H9 (cell line): ENCODE data around the gene NIT2. TPM values are rescaled to one million over a fixed set of nuclear protein-coding genes. Genes with fewer than 3 reads are reported as not detected.

Experiments
- DNase-seq: peaks from one replicate; pipeline ENCODE4 v3.0.0-alpha.2; 2017
- H2AFZ ChIP-seq: one replicate; pipeline ENCODE4 v1.6.1; 2013; ENCODE audit warnings: mild to moderate bottlenecking, low read length, control low read depth, moderate library complexity
- H2AK5ac ChIP-seq: 2 replicates; pipeline ENCODE4 v1.6.1; 2013; ENCODE audit warnings: low read length, control low read depth, mixed read lengths; ENCODE audit not compliant: insufficient read length
- H2BK120ac ChIP-seq: one replicate; pipeline ENCODE4 v1.6.1; 2013; ENCODE audit warnings: low read depth, mild to moderate bottlenecking, low read length, control low read depth, inconsistent platforms; ENCODE audit not compliant: poor library complexity, severe bottlenecking
- H2BK12ac ChIP-seq: 2 replicates; pipeline ENCODE4 v1.6.1; 2013; ENCODE audit warnings: low read length, control low read depth, mixed read lengths, low read depth; ENCODE audit not compliant: insufficient read length
- H2BK15ac ChIP-seq: 2 replicates; pipeline ENCODE4 v1.6.1; 2013; ENCODE audit warnings: low read depth, low read length, control low read depth
- H2BK20ac ChIP-seq: one replicate; pipeline ENCODE4 v1.6.1; 2013; ENCODE audit warnings: low read depth, mild to moderate bottlenecking, low read length, control low read depth, inconsistent platforms; ENCODE audit not compliant: poor library complexity, severe bottlenecking
- H2BK5ac ChIP-seq: 2 replicates; pipeline ENCODE4 v1.6.1; 2013; ENCODE audit warnings: low read length, control low read depth, mixed read lengths; ENCODE audit not compliant: insufficient read length
- H3K14ac ChIP-seq: 2 replicates; pipeline ENCODE4 v1.6.1; 2013; ENCODE audit warnings: low read length, control low read depth; ENCODE audit not compliant: insufficient read depth
- H3K18ac ChIP-seq: 2 replicates; pipeline ENCODE4 v1.6.1; 2013; ENCODE audit warnings: low read depth, mild to moderate bottlenecking, mixed read lengths, low read length, control low read depth; ENCODE audit not compliant: insufficient read length
- H3K23ac ChIP-seq: 2 replicates; pipeline ENCODE4 v1.6.1; 2013; ENCODE audit warnings: low read length, control low read depth, mixed read lengths, low read depth; ENCODE audit not compliant: insufficient read length
- H3K23me2 ChIP-seq: 2 replicates; pipeline ENCODE4 v1.6.1; 2013; ENCODE audit warnings: low read depth, mild to moderate bottlenecking, mixed read lengths, low read length, control low read depth; ENCODE audit not compliant: insufficient read length, poor library complexity, severe bottlenecking
- H3K27ac ChIP-seq: 2 replicates; pipeline ENCODE4 v1.5.1; 2013; ENCODE audit warnings: low read length, control low read depth, mixed read lengths, low read depth; ENCODE audit not compliant: insufficient read length
- H3K27me3 ChIP-seq: 2 replicates; pipeline ENCODE4 v1.6.1; 2013; ENCODE audit warnings: low read length, control low read depth, inconsistent platforms; ENCODE audit not compliant: insufficient read depth
- H3K4ac ChIP-seq: 2 replicates; pipeline ENCODE4 v1.6.1; 2013; ENCODE audit warnings: low read depth, mild to moderate bottlenecking, control low read depth, inconsistent platforms, low read length, moderate library complexity
- H3K4me1 ChIP-seq: 2 replicates; pipeline ENCODE4 v1.6.1; 2013; ENCODE audit warnings: low read length, control low read depth, inconsistent platforms; ENCODE audit not compliant: insufficient read depth
- H3K4me2 ChIP-seq: 2 replicates; pipeline ENCODE4 v1.6.1; 2013; ENCODE audit warnings: low read length, control low read depth, mixed read lengths; ENCODE audit not compliant: insufficient read length, insufficient read depth
- H3K56ac ChIP-seq: 2 replicates; pipeline ENCODE4 v1.6.1; 2013; ENCODE audit warnings: low read depth, mild to moderate bottlenecking, mixed read lengths, low read length, control low read depth; ENCODE audit not compliant: insufficient read length
- H3K79me1 ChIP-seq: 2 replicates; pipeline ENCODE4 v1.6.1; 2013; ENCODE audit warnings: low read depth, mild to moderate bottlenecking, moderate library complexity, low read length, control low read depth, inconsistent platforms; ENCODE audit not compliant: insufficient read depth, poor library complexity, severe bottlenecking
- H3K79me2 ChIP-seq: 2 replicates; pipeline ENCODE4 v1.6.1; 2013; ENCODE audit warnings: low read length, control low read depth, inconsistent platforms; ENCODE audit not compliant: insufficient read depth
- H3K9ac ChIP-seq: 2 replicates; pipeline ENCODE4 v1.6.1; 2013; ENCODE audit warnings: low read length, control low read depth, mixed read lengths; ENCODE audit not compliant: insufficient read length; ENCODE audit errors: extremely low read depth
- H3K9me3 ChIP-seq: one replicate; pipeline ENCODE4 v1.6.1; 2013; ENCODE audit warnings: low read depth, low read length, inconsistent platforms; ENCODE audit not compliant: control insufficient read depth
- H3T11ph ChIP-seq: one replicate; pipeline ENCODE4 v1.6.1; 2013; ENCODE audit warnings: mild to moderate bottlenecking, low read length, control low read depth, inconsistent platforms
- H4K20me1 ChIP-seq: one replicate; pipeline ENCODE4 v1.6.1; 2013; ENCODE audit not compliant: control insufficient read depth, insufficient read length, insufficient read depth
- H4K5ac ChIP-seq: 2 replicates; pipeline ENCODE4 v1.6.1; 2013; ENCODE audit warnings: low read depth, mild to moderate bottlenecking, mixed read lengths, low read length, control low read depth; ENCODE audit not compliant: insufficient read length
- H4K8ac ChIP-seq: replicated peaks from 2 replicates; pipeline ENCODE4 v1.6.1; 2013; ENCODE audit warnings: low read length, control low read depth, mixed read lengths, low read depth; ENCODE audit not compliant: insufficient read length
- H4K91ac ChIP-seq: 2 replicates; pipeline ENCODE4 v1.6.1; 2013; ENCODE audit warnings: low read depth, mild to moderate bottlenecking, moderate library complexity, mixed read lengths, low read length, control low read depth; ENCODE audit not compliant: insufficient read length
- H3K27ac Mint-ChIP-seq, 3 experiments: 2 replicates in 2 of 3; 3 replicates in 1 of 3; pipeline ENCODE4 v1.8.0; 2020 to 2021; ENCODE audit warnings: mixed read lengths in 3 of 3, mild to moderate bottlenecking in 1 of 3, moderate library complexity in 1 of 3
- H3K27me3 Mint-ChIP-seq: 2 replicates; pipeline ENCODE4 v1.8.0; 2021; ENCODE audit warnings: low read depth, mild to moderate bottlenecking, moderate library complexity, mixed read lengths
- H3K36me3 Mint-ChIP-seq, 3 experiments: 2 replicates in 2 of 3; 3 replicates in 1 of 3; pipeline ENCODE4 v1.8.0; 2020 to 2021; ENCODE audit warnings: low read depth in 3 of 3, mixed read lengths in 3 of 3; ENCODE audit not compliant: insufficient read depth in 1 of 3
- H3K4me1 Mint-ChIP-seq, 2 experiments: 2 replicates each; pipeline ENCODE4 v1.8.0; 2020; ENCODE audit warnings: mixed read lengths in 2 of 2
- H3K4me3 Mint-ChIP-seq, 2 experiments: 2 replicates in 1 of 2; 3 replicates in 1 of 2; pipeline ENCODE4 v1.8.0; 2020 to 2021; ENCODE audit warnings: mild to moderate bottlenecking in 2 of 2, mixed read lengths in 2 of 2, moderate library complexity in 1 of 2
- H3K9me3 Mint-ChIP-seq, 2 experiments: 2 replicates in 1 of 2; 3 replicates in 1 of 2; pipeline ENCODE4 v1.8.0; 2020; ENCODE audit warnings: mild to moderate bottlenecking in 2 of 2, mixed read lengths in 2 of 2, moderate library complexity in 1 of 2
- CTCF ChIP-seq: fragments of 200-600 bp; sonication (generic); conservative IDR thresholded peaks from 3 replicates; pipeline ENCODE4 v1.8.0; 2021; ENCODE audit warnings: antibody characterized with exemption, mild to moderate bottlenecking
- WGBS: extraction: QIAGEN DNeasy Blood & Tissue Kit; methylation state at CpG from one replicate; pipeline ENCODE4 v1.1.7; 2013; ENCODE audit warnings: missing lambda C conversion rate, low lambda C conversion rate, mixed read lengths; ENCODE audit not compliant: insufficient read length; ENCODE audit errors: extremely low coverage; 5-methylcytosine and 5-hydroxymethylcytosine counted together
- total RNA-seq: library from RNA; stranded (reverse); gene quantifications from 2 replicates; pipeline ENCODE4 v1.2.1, GENCODE V29; 2021

The NIT2 gene
- total RNA-seq, 1 experiment from 2014 or later, result 26.6 TPM

DNA sequence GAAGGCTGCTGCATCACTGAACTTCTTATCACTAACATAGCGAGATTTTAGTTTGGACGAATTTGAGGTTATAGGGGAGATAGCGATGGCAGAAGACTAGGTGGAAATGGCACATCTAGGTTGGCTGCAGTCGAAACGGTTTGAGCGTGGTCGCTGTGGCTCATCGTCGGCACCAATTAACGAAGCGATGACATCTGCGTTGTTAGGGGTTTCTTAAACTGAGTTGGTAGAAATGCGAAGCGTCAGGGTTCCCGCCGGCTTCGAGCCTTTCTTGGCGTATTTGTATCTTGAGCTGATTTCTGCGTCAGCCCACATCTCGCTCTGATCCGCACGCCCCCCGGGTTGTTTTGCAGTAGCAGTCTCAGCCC is 67.1 kb downstream of the NIT2 start:
- Histone ChIP-seq H3K79me1 (no peaks in the 10 kb centered on the region), H3K4me1 (0 out of 2 replicates have a peak, but pooled peaks cover 2% of the 10 kb centered on the region), H3K14ac (peak overlapping the region; percentile 25), H3K56ac (no peak overlapping the region), H3T11ph (no peak overlapping the region), H3K27ac (peak overlapping the region; percentile 72), H2BK15ac (no peak overlapping the region), H4K5ac (no peak overlapping the region), H3K27me3 (no peaks in the 10 kb centered on the region), H3K9me3 (no peaks in the 10 kb centered on the region), H3K79me2 (peaks cover 23% of the 10 kb centered on the region; the same call in 1 of the 2 replicates), H3K18ac (peak overlapping the region; percentile 69), H3K4ac (no peak overlapping the region; the same call in 1 of the 2 replicates), H2BK12ac (no peak overlapping the region), H2AFZ (no peak overlapping the region), H3K23ac (no peak overlapping the region), H4K91ac (no peak overlapping the region), H2BK5ac (no peak overlapping the region), H4K8ac (no peak overlapping the region), H3K9ac (peak overlapping the region; percentile 72), H2BK20ac (no peak overlapping the region), H3K4me2 (peak overlapping the region; percentile 74), H4K20me1 (no peaks in the 10 kb centered on the region), H2AK5ac (no peak overlapping the region), H2BK120ac (no peak overlapping the region), H3K23me2 (peaks cover 6% of the 10 kb centered on the region)
- no CpG with 5 or more reads among the region's 23 CpGs for WGBS
- no peak for DNase-seq
- Mint-ChIP-seq H3K27ac (peak overlapping the region; percentile 98), H3K27me3 (peaks cover 4% of the 10 kb centered on the region), H3K4me3 (peak overlapping the region; percentile 83 to 91), H3K4me1 (peaks cover 25 to 28% of the 10 kb centered on the region in 2 experiments), H3K36me3 (peaks cover 12 to 17% (median 16%) of the 10 kb centered on the region in 3 experiments; a peak in 6 of 7 replicates), H3K9me3 (no peaks in the 10 kb centered on the region)
- no peak for TF ChIP-seq CTCF
